ENCODE measurements around the gene TINCR. TPM values are rescaled to one million over a fixed set of nuclear protein-coding genes. Genes with fewer than 3 reads are reported as not detected.

TINCR gene
- total RNA-seq, 6 experiments from 2014 or later: 0.05 to 0.34 (median 0.13) TPM; not detected in 1

DNA sequence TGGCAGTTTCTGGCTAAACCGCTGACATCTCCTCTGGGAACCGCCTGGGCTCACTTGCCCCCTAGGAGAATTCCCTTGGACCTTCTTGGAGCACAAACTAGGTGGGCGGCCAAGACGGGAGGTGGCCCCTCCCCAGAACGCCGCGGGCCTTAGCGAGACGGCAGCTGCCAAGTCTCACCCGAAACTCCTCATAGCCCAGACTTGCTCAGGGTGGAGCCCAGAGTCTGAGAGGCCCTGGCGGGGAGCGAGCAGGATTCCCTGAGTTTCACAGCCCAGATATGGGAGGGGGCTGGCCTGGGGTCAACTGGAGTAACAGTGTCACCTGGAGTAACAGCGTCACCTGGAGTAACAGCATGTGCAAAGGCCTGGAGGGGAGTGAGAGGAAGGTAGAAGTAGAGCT lies 10.1 kb downstream of the TINCR start:
- TF ChIP-seq, protein P1, sequence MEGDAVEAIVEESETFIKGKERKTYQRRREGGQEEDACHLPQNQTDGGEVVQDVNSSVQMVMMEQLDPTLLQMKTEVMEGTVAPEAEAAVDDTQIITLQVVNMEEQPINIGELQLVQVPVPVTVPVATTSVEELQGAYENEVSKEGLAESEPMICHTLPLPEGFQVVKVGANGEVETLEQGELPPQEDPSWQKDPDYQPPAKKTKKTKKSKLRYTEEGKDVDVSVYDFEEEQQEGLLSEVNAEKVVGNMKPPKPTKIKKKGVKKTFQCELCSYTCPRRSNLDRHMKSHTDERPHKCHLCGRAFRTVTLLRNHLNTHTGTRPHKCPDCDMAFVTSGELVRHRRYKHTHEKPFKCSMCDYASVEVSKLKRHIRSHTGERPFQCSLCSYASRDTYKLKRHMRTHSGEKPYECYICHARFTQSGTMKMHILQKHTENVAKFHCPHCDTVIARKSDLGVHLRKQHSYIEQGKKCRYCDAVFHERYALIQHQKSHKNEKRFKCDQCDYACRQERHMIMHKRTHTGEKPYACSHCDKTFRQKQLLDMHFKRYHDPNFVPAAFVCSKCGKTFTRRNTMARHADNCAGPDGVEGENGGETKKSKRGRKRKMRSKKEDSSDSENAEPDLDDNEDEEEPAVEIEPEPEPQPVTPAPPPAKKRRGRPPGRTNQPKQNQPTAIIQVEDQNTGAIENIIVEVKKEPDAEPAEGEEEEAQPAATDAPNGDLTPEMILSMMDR (IDR thresholded peaks at IDR 0.05): no peak
- Mint-ChIP-seq H3K27ac (no peak overlapping the region), H3K36me3 (ENCODE audit: low read depth) (peaks cover 8% of the 10 kb centered on the region; the same call in 1 of the 2 replicates), H3K4me1 (ENCODE audit: low read depth) (no peaks in the 10 kb centered on the region), H3K4me3 (no peak overlapping the region), H3K9me3 (peaks cover 13% of the 10 kb centered on the region; the same call in 1 of the 2 replicates), H3K27me3 (ENCODE audit: insufficient read depth) (peaks cover 29% of the 10 kb centered on the region)
- no peak for DNase-seq

DNA sequence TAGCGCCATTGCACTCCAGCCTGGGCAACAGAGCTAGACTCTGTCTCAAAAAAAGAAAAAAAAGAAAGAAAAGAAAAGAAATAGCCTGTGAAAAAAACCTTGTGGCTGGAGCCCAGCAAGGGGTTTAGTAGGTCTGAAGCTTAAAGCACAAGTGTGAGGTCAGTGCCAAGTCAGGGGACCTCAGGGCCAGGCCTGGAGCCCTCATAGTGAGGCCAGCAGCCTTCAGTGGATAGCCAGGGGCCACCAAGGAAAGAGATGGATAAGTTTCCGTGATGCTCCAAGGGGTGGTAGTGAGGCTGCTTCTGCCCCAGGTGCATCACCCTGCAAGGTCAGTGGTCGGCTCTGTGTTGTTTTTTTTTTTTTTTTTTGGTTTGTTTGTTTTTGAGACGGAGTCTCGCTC lies 12.9 kb downstream of the TINCR start:
- Mint-ChIP-seq H3K4me3 (no peak overlapping the region), H3K4me1 (ENCODE audit: low read depth) (no peaks in the 10 kb centered on the region), H3K27me3 (ENCODE audit: insufficient read depth) (peaks cover 34% of the 10 kb centered on the region), H3K36me3 (ENCODE audit: low read depth) (no peaks in the 10 kb centered on the region), H3K27ac (no peak overlapping the region), H3K9me3 (no peaks in the 10 kb centered on the region)
- no peak for DNase-seq
- TF ChIP-seq, protein P1 (IDR thresholded peaks at IDR 0.05): no peak

DNA sequence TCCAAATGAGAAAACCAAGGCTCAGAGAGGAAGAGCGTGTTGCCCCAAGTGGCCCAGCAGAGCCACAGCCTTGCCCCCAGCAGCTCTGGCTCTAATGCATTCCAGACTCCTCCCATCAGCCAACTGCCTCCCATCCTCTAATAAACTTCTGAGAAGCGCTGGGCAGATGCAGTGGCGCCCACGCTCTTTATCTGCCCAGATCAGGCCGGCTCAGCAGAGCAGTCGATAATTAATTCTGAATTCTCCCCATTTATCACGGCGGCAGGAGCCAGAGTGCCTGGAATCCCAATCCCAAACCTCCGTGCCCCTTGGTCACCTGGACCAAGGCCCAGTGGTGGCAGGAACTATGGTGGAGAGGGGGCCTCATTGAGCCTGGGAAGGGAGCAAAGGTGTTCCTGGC lies 13.9 kb downstream of the TINCR start:
- H3K4me1 Mint-ChIP-seq (ENCODE audit: low read depth): no peaks in the 10 kb centered on the region
- H3K27ac Mint-ChIP-seq: no peak overlapping the region
- no peaks in the 10 kb centered on the region for H3K9me3 Mint-ChIP-seq
- H3K36me3 Mint-ChIP-seq (ENCODE audit: low read depth): no peaks in the 10 kb centered on the region
- no peak for DNase-seq
- peaks cover 40% of the 10 kb centered on the region for H3K27me3 Mint-ChIP-seq (ENCODE audit: insufficient read depth)
- H3K4me3 Mint-ChIP-seq: no peak overlapping the region
- TF ChIP-seq, protein P1 (IDR thresholded peaks at IDR 0.05): no peak

DNA sequence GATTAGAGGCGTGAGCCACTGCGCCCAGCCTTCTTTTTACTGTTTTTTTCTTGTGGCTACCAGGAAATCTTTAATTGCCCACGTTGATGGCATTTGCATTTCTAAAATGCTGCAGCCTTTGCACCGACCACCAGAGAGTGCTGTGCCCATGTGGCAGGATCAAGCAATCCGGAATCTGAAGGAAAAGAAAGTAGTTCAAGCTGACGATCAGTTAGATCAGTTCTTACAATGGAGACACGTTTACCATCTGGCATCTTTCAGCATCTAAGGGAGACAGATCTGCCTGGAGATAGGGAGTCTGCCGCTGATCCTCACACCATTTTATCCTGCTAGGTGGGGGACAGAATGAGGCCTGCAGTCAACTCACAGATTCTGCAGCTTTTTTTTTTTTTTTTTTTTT lies 19.9 kb downstream of the TINCR start:
- no peak overlapping the region for H3K27ac Mint-ChIP-seq
- peak; percentile 46 for DNase-seq
- TF ChIP-seq, protein P1 (IDR thresholded peaks at IDR 0.05): peak; percentile 74
- H3K27me3 Mint-ChIP-seq (ENCODE audit: insufficient read depth): peaks cover 29% of the 10 kb centered on the region
- no peaks in the 10 kb centered on the region for H3K36me3 Mint-ChIP-seq (ENCODE audit: low read depth)
- H3K4me3 Mint-ChIP-seq: no peak overlapping the region
- no peaks in the 10 kb centered on the region for H3K4me1 Mint-ChIP-seq (ENCODE audit: low read depth)
- H3K9me3 Mint-ChIP-seq: no peaks in the 10 kb centered on the region

DNA sequence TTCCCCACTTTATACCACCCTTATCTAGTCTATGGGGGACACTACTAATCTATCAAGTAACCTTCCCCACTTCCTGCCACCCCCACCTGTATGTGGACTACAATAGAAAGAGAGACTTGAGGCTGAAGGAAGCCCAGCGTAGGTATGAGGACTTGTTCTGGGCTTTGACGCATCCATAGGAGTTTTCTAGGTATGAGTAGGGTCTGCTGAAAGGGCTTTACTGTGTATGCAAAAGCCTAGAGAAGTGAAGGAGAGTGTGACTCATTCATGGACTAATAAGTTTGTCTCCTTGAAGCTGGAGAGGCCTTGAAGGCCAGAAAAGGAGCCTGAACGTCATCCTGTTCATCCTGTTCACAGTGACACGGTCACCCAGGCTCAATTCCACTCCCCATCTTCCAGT lies 21.8 kb downstream of the TINCR start:
- no peaks in the 10 kb centered on the region for H3K36me3 Mint-ChIP-seq (ENCODE audit: low read depth)
- no peak overlapping the region for H3K27ac Mint-ChIP-seq
- no peaks in the 10 kb centered on the region for H3K4me1 Mint-ChIP-seq (ENCODE audit: low read depth)
- no peak overlapping the region for H3K4me3 Mint-ChIP-seq
- peaks cover 26% of the 10 kb centered on the region for H3K27me3 Mint-ChIP-seq (ENCODE audit: insufficient read depth)
- TF ChIP-seq, protein P1 (IDR thresholded peaks at IDR 0.05): no peak
- no peak for DNase-seq
- H3K9me3 Mint-ChIP-seq: no peaks in the 10 kb centered on the region

DNA sequence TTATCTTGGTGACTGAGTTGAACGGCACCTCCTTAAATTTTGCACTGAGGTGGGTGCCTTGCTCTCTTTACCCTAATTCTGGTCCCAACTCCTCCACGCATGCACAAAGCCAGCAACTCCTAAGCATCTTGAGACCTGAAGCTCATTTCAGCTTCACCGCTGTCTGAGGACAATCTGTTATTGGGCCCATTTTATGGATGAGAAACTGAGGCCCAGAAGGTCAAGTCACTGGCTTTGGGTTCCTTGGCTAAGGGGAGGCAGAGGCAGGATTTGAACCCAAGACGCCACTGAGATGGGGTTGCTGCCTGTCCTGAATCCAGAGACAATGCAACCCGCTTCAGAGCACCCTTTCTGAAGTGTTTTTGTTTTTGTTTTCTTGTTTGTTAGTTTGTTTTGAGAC lies 22.7 kb downstream of the TINCR start:
- Mint-ChIP-seq H3K4me3 (no peak overlapping the region), H3K27ac (no peak overlapping the region), H3K4me1 (ENCODE audit: low read depth) (no peaks in the 10 kb centered on the region), H3K36me3 (ENCODE audit: low read depth) (no peaks in the 10 kb centered on the region), H3K27me3 (ENCODE audit: insufficient read depth) (peaks cover 25% of the 10 kb centered on the region), H3K9me3 (no peaks in the 10 kb centered on the region)
- TF ChIP-seq, protein P1 (IDR thresholded peaks at IDR 0.05): no peak
- DNase-seq: no peak

All from HFFc6 (cell line).